ENCODE measurements around the gene MAT2A.
"Not testable (repeated sequence)": the region's sequence is repeated elsewhere in the genome, so short reads cannot be mapped to it uniquely, and the experiment has no call there.

Gene MAT2A

DNA sequence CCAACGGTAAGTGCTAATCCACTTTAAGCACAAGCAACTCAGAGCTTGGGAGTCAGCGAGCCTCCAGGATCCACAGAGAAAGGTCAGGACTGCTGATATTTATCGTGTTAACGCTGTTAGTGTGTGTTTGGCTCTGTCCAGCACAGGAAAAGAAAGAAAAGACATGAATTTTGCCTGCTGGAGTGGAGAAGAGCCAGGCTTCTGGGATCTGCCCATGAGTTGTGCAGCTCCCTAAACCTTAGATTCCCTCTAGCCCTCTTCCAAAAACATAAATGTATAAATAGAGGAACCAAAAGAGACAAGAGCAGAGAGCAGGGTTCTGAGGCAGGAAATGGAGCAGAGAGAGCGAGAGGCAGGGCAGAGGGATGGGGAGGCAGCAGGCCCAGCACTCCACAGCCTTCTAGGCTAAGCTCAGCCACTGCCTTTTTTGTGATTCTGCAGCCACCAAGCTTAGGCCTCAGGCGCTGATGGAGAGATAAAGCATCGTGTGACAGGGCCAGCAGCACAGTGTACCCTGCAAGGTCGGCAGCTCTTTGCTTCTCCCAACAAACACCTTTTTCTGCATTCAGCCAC, 14.5 kb upstream of the MAT2A start:
- DNase-seq: no peak

- no peak for DNase-seq
These were observed 13.9 kb upstream of the MAT2A start for GRCh38 chr2:85525029-85525428.

- no peak for DNase-seq
These were observed 13.4 kb upstream of the MAT2A start for GRCh38 chr2:85525567-85525966.

GRCh38 chr2:85527787-85528186, 11.2 kb upstream of the MAT2A start:
- DNase-seq: no peak

DNA sequence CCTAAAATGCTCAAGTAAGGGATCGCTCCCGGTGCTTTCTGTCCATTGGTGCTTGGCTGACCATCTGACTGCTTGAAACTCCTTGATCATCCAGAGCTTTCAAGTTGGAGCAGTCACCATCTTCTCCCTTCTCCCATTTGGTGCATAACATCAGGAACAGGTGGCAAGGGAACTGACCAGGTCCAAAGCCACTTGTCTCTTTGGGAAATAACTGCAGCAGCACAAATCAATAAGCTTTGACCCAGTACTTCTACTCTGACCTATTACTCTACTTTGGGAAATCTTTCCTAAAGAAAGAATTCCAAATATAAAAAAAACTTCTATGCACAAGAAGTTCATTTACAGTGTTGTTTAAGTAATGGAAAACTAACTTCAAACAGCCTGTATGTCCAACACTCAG, 10.6 kb upstream of the MAT2A start:
- DNase-seq: no peak

DNA sequence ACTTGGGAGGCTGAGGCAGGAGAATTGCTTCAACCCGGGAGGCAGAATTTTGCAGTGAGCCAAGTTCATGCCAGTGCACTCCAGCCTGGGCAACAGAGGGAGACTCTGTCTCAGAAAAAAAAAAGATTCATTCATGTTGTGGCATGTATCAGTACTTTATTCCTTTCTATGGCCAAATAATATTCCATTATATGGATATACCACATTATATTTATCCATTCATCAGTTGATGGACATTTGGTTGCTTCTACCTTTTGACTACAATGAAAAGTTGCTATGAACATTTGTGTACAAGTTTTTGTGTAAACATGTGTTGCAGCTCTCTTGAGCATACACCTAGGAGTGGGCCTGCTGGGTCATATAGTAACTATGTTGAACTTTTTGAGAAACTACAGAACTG, 9.2 kb upstream of the MAT2A start:
- DNase-seq: no peak

DNA sequence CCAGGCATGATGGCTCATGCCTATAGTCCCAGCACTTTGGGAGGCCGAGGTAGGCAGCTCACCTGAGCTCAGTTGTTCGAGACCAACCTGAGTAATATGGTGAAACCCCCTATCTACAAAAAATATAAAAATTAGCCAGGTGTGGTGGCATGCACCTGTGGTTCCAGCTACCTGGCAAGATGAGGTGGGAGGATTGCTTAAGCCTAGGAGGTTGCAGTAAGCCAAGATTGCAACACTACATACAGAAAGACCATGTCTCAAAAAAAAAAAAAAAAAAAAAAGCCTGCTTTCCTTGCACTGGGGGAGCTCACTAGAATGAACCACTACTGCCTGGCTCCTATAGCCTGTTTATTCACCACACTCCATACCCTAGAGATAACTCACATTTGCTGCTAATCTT, 7.4 kb upstream of the MAT2A start:
- DNase-seq: no peak

DNA sequence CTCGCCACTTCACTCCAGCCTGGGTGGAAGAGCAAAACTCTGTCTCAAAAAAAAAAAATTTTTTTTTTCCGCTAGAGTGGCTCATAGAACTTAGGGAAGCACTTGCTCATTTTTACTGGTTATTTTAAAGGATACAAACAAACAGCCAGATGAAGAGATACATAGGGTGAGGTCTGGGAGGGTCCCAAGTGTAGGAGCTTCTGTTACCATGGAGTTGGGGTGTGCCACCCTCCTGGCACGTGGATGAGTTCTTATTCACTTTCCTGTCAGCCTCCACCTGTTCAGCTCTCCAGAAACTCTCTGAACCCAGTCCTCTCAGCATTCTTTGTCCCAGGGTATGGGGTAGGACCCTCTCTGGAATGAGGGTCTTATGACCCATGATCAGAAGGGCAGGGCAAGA, 4.9 kb upstream of the MAT2A start:
- no peak for DNase-seq

- no peak for DNase-seq
These were observed 4.1 kb upstream of the MAT2A start for GRCh38 chr2:85534881-85535280.

- no peak for DNase-seq
These were observed 2.5 kb upstream of the MAT2A start for GRCh38 chr2:85536479-85536878.

- no peak for DNase-seq
These were observed 1.1 kb upstream of the MAT2A start for GRCh38 chr2:85537600-85538506.

- peak; percentile 68 for DNase-seq
These were observed 579 bp downstream of the MAT2A start for GRCh38 chr2:85539361-85540132.

DNA sequence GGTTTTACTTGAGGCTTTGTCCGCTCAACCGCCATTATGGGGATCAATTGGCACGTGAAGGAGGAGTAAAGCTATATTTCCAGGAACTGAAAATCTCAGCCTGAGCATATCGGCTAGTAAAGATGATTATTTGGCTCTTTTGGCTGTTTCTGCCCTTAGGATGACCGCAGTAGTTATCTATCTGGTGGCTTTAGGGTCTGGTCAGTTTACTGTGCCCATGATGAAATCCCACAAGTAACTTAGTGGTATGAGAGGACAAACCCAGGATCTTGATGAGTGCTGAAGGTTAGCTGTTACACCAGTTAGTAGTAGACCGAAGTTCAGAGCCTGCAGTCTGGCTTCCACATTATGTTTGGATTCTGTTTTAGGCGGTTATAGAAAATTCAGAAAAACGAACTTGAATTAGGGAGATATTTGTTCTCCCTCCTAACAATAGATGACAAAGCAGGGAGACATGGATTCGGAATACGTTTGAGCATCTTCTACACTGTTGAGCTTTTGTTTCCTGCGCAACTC, 1.2 kb downstream of the MAT2A start:
- no peak for DNase-seq

GRCh38 chr2:85541262-85541661, 2.3 kb downstream of the MAT2A start:
- DNase-seq: no peak

GRCh38 chr2:85541753-85542457, 2.9 kb downstream of the MAT2A start:
- DNase-seq: no peak

GRCh38 chr2:85542777-85543176, 3.8 kb downstream of the MAT2A start:
- DNase-seq: no peak

- not testable (repeated sequence) for DNase-seq
These were observed 5.3 kb downstream of the MAT2A start for GRCh38 chr2:85544254-85544691.

- not testable (repeated sequence) for DNase-seq
These were observed 6.2 kb downstream of the MAT2A start for GRCh38 chr2:85544915-85545779.

- no peak for DNase-seq
These were observed 6.8 kb downstream of the MAT2A start for GRCh38 chr2:85545780-85546240.

DNA sequence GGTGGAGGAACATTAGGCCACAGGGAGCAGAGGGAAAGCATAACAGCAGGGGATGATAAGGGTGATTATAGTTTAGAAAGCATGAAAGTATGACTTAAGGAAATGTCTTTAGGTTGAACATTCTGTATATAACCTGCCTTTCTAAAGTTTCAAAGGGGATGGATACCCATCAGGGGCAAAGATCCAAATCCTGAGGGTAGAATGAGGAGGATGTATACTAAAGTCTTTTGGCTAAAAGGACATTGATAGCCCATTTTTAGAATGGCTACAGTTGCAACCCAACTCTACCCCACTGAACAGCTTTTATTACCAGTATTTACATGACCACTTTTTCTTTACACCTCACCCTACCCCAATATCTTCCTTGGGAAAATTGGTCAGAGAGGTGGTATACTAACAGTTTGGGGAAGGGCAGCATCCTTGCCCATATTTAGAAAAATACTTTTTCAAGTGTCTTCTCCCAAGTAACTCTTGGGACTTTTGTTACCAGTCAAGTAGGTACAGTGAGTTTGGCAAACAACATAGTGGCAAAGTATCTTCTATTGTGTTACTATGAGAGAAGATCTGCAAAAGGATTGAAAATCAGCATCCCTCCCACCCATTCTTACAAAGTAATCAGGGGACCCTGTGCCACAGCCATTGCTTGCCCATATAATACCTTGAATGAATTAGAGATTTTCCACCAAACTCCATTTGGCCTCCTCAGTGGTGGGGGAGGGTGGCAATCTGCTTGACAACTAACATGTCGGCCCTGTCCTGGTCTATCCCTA, 8.3 kb downstream of the MAT2A start:
- no peak for DNase-seq

Measured in activated T-cell treated with anti-CD3 and anti-CD28 coated beads for 4 hours (primary cell).